WTC11 (cell line): ENCODE measurements around the gene APOBR. TPM values are rescaled to one million over a fixed set of nuclear protein-coding genes. Genes with fewer than 3 reads are reported as not detected.

Experiments
- ATAC-seq: fragments of 200-7000 bp; cut with Tn5 transposase; 2 replicates; pipeline ENCODE4 v1.10.0; 2021; ENCODE audit warnings: mild to moderate bottlenecking, moderate library complexity
- CTCF ChIA-PET: fragments of 300-600 bp; sonication (Branson Sonifier 250); formaldehyde crosslinking; loops from one replicate; lab custom pipeline; 2021; ENCODE audit warnings: antibody characterized with exemption; lab: Charles Lee
- POLR2A ChIA-PET: fragments of 350-600 bp; sonication (Branson Sonifier 250); formaldehyde crosslinking; loops from one replicate; lab custom pipeline; 2021; ENCODE audit warnings: antibody characterized with exemption; lab: Charles Lee
- DNase-seq: peaks from one replicate; pipeline ENCODE4 v3.0.0; 2021; ENCODE audit warnings: low spot score
- H3K27ac Mint-ChIP-seq: 2 replicates; pipeline ENCODE4 v1.8.0; 2021; ENCODE audit warnings: mixed read lengths
- H3K27me3 Mint-ChIP-seq: 2 replicates; pipeline ENCODE4 v1.8.0; 2021; ENCODE audit warnings: low read depth, mild to moderate bottlenecking, moderate library complexity, mixed read lengths
- H3K36me3 Mint-ChIP-seq: 2 replicates; pipeline ENCODE4 v1.8.0; 2021; ENCODE audit warnings: mixed read lengths
- H3K4me1 Mint-ChIP-seq: 2 replicates; pipeline ENCODE4 v1.8.0; 2022; ENCODE audit warnings: mixed read lengths
- H3K4me3 Mint-ChIP-seq: 2 replicates; pipeline ENCODE4 v1.8.0; 2021; ENCODE audit warnings: mild to moderate bottlenecking, moderate library complexity, mixed read lengths
- H3K9me3 Mint-ChIP-seq: 2 replicates; pipeline ENCODE4 v1.8.0; 2021; ENCODE audit warnings: mixed read lengths
- ATF1 ChIP-seq: sonication (generic); formaldehyde crosslinking; IDR thresholded peaks from 2 replicates; pipeline ENCODE4 v1.8.1; 2023; ENCODE audit warnings: mild to moderate bottlenecking, moderate library complexity, missing genetic modification reagents
- ELF4 ChIP-seq: sonication (generic); formaldehyde crosslinking; IDR thresholded peaks from 2 replicates; pipeline ENCODE4 v1.8.1; 2022; ENCODE audit warnings: low read depth, mild to moderate bottlenecking, moderate library complexity, missing genetic modification reagents
- GABPB1 ChIP-seq: sonication (generic); formaldehyde crosslinking; IDR thresholded peaks from 2 replicates; pipeline ENCODE4 v1.8.1; 2023; ENCODE audit warnings: mild to moderate bottlenecking, missing genetic modification reagents
- GRHL2 ChIP-seq: fragments of 250-450 bp; sonication (Bioruptor Pico); IDR thresholded peaks from 2 replicates; pipeline ENCODE4 v1.8.0; 2022; ENCODE audit warnings: mild to moderate bottlenecking, moderate library complexity; ENCODE audit not compliant: insufficient replicate concordance, severe bottlenecking
- GTF2I ChIP-seq: fragments of 250-450 bp; sonication (Bioruptor Pico); conservative IDR thresholded peaks from 2 replicates; pipeline ENCODE4 v1.4.0; 2021; ENCODE audit warnings: mild to moderate bottlenecking
- OVOL2 ChIP-seq: fragments of 250-450 bp; sonication (Bioruptor Pico); IDR thresholded peaks from 2 replicates; pipeline ENCODE4 v1.9.0; 2021; ENCODE audit warnings: mild to moderate bottlenecking, borderline replicate concordance
- SMAD4 ChIP-seq: sonication (generic); formaldehyde crosslinking; IDR thresholded peaks from 2 replicates; pipeline ENCODE4 v1.8.0; 2022; ENCODE audit warnings: mild to moderate bottlenecking, missing genetic modification reagents
- ZNF121 ChIP-seq: sonication (generic); formaldehyde crosslinking; IDR thresholded peaks from 2 replicates; pipeline ENCODE4 v1.8.0; 2023; ENCODE audit warnings: missing genetic modification reagents
- ZNF219 ChIP-seq: sonication (generic); formaldehyde crosslinking; IDR thresholded peaks from 2 replicates; pipeline ENCODE4 v1.8.0; 2023; ENCODE audit warnings: missing genetic modification reagents, mild to moderate bottlenecking, borderline replicate concordance
- ZNF317 ChIP-seq: sonication (generic); formaldehyde crosslinking; IDR thresholded peaks from 2 replicates; pipeline ENCODE4 v1.8.1; 2023; ENCODE audit warnings: low read depth, mild to moderate bottlenecking, moderate library complexity, missing genetic modification reagents, borderline replicate concordance
- ZNF423 ChIP-seq: fragments of 250-450 bp; sonication (Bioruptor Pico); IDR thresholded peaks from 2 replicates; pipeline ENCODE4 v2.1.2; 2022; ENCODE audit warnings: mild to moderate bottlenecking, moderate library complexity
- ZNF671 ChIP-seq: fragments of 250-450 bp; sonication (Bioruptor Pico); IDR thresholded peaks from 2 replicates; pipeline ENCODE4 v1.8.0; 2021; ENCODE audit warnings: mild to moderate bottlenecking
- total RNA-seq: library from RNA; stranded (reverse); gene quantifications from 3 replicates; pipeline ENCODE4 v1.2.3, GENCODE V29; 2021
- TF ChIP-seq, protein P1 (sequence below): sonication (generic); formaldehyde crosslinking; IDR thresholded peaks from 2 replicates; pipeline ENCODE4 v1.8.1; 2023; ENCODE audit warnings: mild to moderate bottlenecking, missing genetic modification reagents
- TF ChIP-seq, protein P2 (sequence below): sonication (generic); formaldehyde crosslinking; IDR thresholded peaks from 2 replicates; pipeline ENCODE4 v1.8.1; 2022; ENCODE audit warnings: mild to moderate bottlenecking, moderate library complexity, missing genetic modification reagents
- TF ChIP-seq, protein P3 (sequence below): sonication (generic); formaldehyde crosslinking; IDR thresholded peaks from 2 replicates; pipeline ENCODE4 v1.8.1; 2023; ENCODE audit warnings: mild to moderate bottlenecking, moderate library complexity, missing genetic modification reagents
- TF ChIP-seq, protein P4 (sequence below): sonication (generic); formaldehyde crosslinking; IDR thresholded peaks from 2 replicates; pipeline ENCODE4 v1.8.1; 2022; ENCODE audit warnings: mild to moderate bottlenecking, missing genetic modification reagents, moderate library complexity, borderline replicate concordance
- TF ChIP-seq, protein P5 (sequence below): fragments of 250-450 bp; sonication (Bioruptor Pico); IDR thresholded peaks from 2 replicates; pipeline ENCODE4 v1.9.0; 2021; ENCODE audit warnings: moderate library complexity, mild to moderate bottlenecking, inconsistent platforms, borderline replicate concordance
- TF ChIP-seq, protein P6 (sequence below): sonication (generic); formaldehyde crosslinking; IDR thresholded peaks from 2 replicates; pipeline ENCODE4 v1.8.1; 2023; ENCODE audit warnings: mild to moderate bottlenecking, missing genetic modification reagents
- TF ChIP-seq, protein P7 (sequence below): sonication (generic); formaldehyde crosslinking; IDR thresholded peaks from 2 replicates; pipeline ENCODE4 v1.8.0; 2023; ENCODE audit warnings: missing genetic modification reagents, mild to moderate bottlenecking, borderline replicate concordance
- TF ChIP-seq, protein P8 (sequence below): sonication (generic); formaldehyde crosslinking; IDR thresholded peaks from 2 replicates; pipeline ENCODE4 v1.8.1; 2022; ENCODE audit warnings: low read depth, missing genetic modification reagents, borderline replicate concordance

Gene APOBR
- total RNA-seq, 1 experiment from 2014 or later: not detected

DNA sequence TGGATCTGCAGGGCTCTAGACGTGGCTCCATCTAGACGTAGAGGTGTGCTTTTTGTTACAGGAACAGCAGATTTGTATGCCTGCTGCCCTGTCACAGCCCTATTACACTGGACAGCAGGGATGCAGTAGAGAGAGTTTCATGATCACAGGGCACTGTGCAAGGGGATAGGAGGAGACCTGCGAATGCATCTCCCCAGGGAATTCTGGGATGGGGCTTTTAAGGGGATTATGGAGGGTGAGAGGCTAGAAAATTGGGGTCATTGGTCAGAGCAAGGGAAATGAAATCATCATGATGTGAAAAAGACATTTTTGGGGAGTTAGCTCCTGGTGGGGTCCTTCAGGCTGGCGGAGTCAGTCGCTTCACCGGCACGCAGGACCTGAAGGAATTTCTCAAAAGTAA, 48.2 kb downstream of the APOBR start:
- Mint-ChIP-seq H3K27me3 (no peaks in the 10 kb centered on the region), H3K27ac (peak overlapping the region; percentile 20; the same call in 1 of the 2 replicates), H3K36me3 (no peaks in the 10 kb centered on the region), H3K4me1 (no peaks in the 10 kb centered on the region), H3K4me3 (no peak overlapping the region), H3K9me3 (no peaks in the 10 kb centered on the region)
- POLR2A ChIA-PET: no interaction called here
- CTCF ChIA-PET: no interaction called here
- no peak for TF ChIP-seq ZNF219 (CRISPR knock-in tag)
- no peak for TF ChIP-seq GABPB1 (CRISPR knock-in tag)
- TF ChIP-seq ATF1 (CRISPR knock-in tag): no peak
- no peak for TF ChIP-seq ZNF317 (CRISPR knock-in tag)
- no peak for TF ChIP-seq GRHL2 (CRISPR knock-in tag)
- TF ChIP-seq, protein P1, sequence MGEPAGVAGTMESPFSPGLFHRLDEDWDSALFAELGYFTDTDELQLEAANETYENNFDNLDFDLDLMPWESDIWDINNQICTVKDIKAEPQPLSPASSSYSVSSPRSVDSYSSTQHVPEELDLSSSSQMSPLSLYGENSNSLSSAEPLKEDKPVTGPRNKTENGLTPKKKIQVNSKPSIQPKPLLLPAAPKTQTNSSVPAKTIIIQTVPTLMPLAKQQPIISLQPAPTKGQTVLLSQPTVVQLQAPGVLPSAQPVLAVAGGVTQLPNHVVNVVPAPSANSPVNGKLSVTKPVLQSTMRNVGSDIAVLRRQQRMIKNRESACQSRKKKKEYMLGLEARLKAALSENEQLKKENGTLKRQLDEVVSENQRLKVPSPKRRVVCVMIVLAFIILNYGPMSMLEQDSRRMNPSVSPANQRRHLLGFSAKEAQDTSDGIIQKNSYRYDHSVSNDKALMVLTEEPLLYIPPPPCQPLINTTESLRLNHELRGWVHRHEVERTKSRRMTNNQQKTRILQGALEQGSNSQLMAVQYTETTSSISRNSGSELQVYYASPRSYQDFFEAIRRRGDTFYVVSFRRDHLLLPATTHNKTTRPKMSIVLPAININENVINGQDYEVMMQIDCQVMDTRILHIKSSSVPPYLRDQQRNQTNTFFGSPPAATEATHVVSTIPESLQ (CRISPR knock-in tag): no peak
- TF ChIP-seq, protein P2, sequence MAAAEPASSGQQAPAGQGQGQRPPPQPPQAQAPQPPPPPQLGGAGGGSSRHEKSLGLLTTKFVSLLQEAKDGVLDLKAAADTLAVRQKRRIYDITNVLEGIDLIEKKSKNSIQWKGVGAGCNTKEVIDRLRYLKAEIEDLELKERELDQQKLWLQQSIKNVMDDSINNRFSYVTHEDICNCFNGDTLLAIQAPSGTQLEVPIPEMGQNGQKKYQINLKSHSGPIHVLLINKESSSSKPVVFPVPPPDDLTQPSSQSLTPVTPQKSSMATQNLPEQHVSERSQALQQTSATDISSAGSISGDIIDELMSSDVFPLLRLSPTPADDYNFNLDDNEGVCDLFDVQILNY (CRISPR knock-in tag): no peak
- TF ChIP-seq SMAD4 (CRISPR knock-in tag): no peak
- no peak for TF ChIP-seq ZNF121
- TF ChIP-seq, protein P3, sequence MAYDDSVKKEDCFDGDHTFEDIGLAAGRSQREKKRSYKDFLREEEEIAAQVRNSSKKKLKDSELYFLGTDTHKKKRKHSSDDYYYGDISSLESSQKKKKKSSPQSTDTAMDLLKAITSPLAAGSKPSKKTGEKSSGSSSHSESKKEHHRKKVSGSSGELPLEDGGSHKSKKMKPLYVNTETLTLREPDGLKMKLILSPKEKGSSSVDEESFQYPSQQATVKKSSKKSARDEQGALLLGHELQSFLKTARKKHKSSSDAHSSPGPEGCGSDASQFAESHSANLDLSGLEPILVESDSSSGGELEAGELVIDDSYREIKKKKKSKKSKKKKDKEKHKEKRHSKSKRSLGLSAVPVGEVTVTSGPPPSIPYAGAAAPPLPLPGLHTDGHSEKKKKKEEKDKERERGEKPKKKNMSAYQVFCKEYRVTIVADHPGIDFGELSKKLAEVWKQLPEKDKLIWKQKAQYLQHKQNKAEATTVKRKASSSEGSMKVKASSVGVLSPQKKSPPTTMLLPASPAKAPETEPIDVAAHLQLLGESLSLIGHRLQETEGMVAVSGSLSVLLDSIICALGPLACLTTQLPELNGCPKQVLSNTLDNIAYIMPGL (CRISPR knock-in tag): no peak
- TF ChIP-seq ELF4 (CRISPR knock-in tag): no peak
- TF ChIP-seq OVOL2: no peak
- TF ChIP-seq, protein P4, sequence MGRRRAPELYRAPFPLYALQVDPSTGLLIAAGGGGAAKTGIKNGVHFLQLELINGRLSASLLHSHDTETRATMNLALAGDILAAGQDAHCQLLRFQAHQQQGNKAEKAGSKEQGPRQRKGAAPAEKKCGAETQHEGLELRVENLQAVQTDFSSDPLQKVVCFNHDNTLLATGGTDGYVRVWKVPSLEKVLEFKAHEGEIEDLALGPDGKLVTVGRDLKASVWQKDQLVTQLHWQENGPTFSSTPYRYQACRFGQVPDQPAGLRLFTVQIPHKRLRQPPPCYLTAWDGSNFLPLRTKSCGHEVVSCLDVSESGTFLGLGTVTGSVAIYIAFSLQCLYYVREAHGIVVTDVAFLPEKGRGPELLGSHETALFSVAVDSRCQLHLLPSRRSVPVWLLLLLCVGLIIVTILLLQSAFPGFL (CRISPR knock-in tag): no peak
- no peak for TF ChIP-seq ZNF671 (CRISPR knock-in tag)
- no peak for TF ChIP-seq GTF2I (CRISPR knock-in tag)
- TF ChIP-seq, protein P5, sequence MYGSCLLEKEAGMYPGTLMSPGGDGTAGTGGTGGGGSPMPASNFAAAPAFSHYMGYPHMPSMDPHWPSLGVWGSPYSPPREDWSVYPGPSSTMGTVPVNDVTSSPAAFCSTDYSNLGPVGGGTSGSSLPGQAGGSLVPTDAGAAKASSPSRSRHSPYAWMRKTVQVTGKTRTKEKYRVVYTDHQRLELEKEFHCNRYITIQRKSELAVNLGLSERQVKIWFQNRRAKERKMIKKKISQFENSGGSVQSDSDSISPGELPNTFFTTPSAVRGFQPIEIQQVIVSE: no peak
- TF ChIP-seq ZNF423 (CRISPR knock-in tag): no peak
- TF ChIP-seq, protein P6, sequence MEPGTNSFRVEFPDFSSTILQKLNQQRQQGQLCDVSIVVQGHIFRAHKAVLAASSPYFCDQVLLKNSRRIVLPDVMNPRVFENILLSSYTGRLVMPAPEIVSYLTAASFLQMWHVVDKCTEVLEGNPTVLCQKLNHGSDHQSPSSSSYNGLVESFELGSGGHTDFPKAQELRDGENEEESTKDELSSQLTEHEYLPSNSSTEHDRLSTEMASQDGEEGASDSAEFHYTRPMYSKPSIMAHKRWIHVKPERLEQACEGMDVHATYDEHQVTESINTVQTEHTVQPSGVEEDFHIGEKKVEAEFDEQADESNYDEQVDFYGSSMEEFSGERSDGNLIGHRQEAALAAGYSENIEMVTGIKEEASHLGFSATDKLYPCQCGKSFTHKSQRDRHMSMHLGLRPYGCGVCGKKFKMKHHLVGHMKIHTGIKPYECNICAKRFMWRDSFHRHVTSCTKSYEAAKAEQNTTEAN (CRISPR knock-in tag): no peak
- TF ChIP-seq, protein P7, sequence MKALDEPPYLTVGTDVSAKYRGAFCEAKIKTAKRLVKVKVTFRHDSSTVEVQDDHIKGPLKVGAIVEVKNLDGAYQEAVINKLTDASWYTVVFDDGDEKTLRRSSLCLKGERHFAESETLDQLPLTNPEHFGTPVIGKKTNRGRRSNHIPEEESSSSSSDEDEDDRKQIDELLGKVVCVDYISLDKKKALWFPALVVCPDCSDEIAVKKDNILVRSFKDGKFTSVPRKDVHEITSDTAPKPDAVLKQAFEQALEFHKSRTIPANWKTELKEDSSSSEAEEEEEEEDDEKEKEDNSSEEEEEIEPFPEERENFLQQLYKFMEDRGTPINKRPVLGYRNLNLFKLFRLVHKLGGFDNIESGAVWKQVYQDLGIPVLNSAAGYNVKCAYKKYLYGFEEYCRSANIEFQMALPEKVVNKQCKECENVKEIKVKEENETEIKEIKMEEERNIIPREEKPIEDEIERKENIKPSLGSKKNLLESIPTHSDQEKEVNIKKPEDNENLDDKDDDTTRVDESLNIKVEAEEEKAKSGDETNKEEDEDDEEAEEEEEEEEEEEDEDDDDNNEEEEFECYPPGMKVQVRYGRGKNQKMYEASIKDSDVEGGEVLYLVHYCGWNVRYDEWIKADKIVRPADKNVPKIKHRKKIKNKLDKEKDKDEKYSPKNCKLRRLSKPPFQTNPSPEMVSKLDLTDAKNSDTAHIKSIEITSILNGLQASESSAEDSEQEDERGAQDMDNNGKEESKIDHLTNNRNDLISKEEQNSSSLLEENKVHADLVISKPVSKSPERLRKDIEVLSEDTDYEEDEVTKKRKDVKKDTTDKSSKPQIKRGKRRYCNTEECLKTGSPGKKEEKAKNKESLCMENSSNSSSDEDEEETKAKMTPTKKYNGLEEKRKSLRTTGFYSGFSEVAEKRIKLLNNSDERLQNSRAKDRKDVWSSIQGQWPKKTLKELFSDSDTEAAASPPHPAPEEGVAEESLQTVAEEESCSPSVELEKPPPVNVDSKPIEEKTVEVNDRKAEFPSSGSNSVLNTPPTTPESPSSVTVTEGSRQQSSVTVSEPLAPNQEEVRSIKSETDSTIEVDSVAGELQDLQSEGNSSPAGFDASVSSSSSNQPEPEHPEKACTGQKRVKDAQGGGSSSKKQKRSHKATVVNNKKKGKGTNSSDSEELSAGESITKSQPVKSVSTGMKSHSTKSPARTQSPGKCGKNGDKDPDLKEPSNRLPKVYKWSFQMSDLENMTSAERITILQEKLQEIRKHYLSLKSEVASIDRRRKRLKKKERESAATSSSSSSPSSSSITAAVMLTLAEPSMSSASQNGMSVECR (CRISPR knock-in tag): no peak
- TF ChIP-seq, protein P8, sequence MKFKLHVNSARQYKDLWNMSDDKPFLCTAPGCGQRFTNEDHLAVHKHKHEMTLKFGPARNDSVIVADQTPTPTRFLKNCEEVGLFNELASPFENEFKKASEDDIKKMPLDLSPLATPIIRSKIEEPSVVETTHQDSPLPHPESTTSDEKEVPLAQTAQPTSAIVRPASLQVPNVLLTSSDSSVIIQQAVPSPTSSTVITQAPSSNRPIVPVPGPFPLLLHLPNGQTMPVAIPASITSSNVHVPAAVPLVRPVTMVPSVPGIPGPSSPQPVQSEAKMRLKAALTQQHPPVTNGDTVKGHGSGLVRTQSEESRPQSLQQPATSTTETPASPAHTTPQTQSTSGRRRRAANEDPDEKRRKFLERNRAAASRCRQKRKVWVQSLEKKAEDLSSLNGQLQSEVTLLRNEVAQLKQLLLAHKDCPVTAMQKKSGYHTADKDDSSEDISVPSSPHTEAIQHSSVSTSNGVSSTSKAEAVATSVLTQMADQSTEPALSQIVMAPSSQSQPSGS (CRISPR knock-in tag): no peak
- DNase-seq (no peak), ATAC-seq (no peak)
